Esophagus muscularis mucosa (tissue), 4 donors: Measurements from ENCODE around the gene PRIM1.

Experiments used
- CTCF ChIP-seq, 3 experiments: fragments of 200-600 bp in 2 of 3; fragments of 450-650 bp in 1 of 3; sonication (generic) in 2 of 3; IDR thresholded peaks; one replicate each; pipeline ENCODE4 v1.5.1; 2017 to 2019; ENCODE audit warnings: antibody characterized with exemption in 3 of 3, mild to moderate bottlenecking in 2 of 3, moderate library complexity in 1 of 3
- EP300 ChIP-seq: sonication (generic); formaldehyde crosslinking; IDR thresholded peaks from one replicate; pipeline ENCODE4 v1.6.1; 2017; ENCODE audit warnings: antibody characterized with exemption
- POLR2A ChIP-seq: fragments of 450-650 bp; IDR thresholded peaks from one replicate; pipeline ENCODE4 v1.6.1; 2017; ENCODE audit warnings: antibody characterized with exemption, moderate library complexity, mild to moderate bottlenecking, low read depth
- POLR2AphosphoS5 ChIP-seq, 2 donors: sonication (generic); formaldehyde crosslinking; IDR thresholded peaks; one replicate each; pipeline ENCODE4 v1.6.1; 2017; ENCODE audit warnings: antibody characterized with exemption in 2 of 2

DNA sequence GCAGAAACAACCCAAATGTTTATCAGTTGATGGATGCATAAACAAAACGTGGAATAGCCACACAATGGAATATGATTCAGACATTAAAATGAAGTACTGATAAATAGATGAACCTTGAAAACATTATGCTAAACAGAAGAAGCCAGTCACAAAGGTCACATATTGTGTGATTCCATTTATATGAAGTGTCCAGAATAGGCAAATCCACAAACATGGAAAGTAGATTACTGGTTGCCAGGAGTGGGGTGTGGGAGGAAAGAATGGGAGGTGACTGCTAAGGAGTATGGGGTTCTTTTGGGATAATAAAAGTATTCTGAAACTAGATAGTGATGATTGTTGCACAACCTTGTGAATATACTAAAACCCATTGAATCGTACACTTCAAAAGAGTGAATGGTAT is 9.7 kb upstream of the PRIM1 start:
- TF ChIP-seq CTCF (IDR thresholded peaks at IDR 0.05) (no peak), POLR2A (no peak), POLR2AphosphoS5 (IDR thresholded peaks at IDR 0.05) (no peak), EP300 (no peak)
